GM12878 (cell line): ENCODE results near the gene HIP1. TPM values are rescaled to one million over a fixed set of nuclear protein-coding genes. Genes with fewer than 3 reads are reported as not detected.
A peak's percentile ranks its signal among the peaks of the same experiment; 100 is the strongest.

ENCODE experiments used
- BHLHE40 ChIP-seq, 2 experiments: fragments of 450-650 bp in 1 of 2; IDR thresholded peaks; 2 replicates each; pipeline ENCODE4 v1.6.1; 2011 to 2017; ENCODE audit warnings: low read depth in 2 of 2, borderline replicate concordance in 1 of 2, improper control_type of control experiment in 1 of 2, low read length in 1 of 2, mild to moderate bottlenecking in 1 of 2
- BMI1 ChIP-seq: fragments of 450-650 bp; IDR thresholded peaks from 2 replicates; pipeline ENCODE4 v1.6.1; 2016; ENCODE audit warnings: mild to moderate bottlenecking, moderate library complexity, borderline replicate concordance
- CBFB ChIP-seq: IDR thresholded peaks from 2 replicates; pipeline ENCODE4 v1.6.1; 2016; ENCODE audit warnings: antibody characterized with exemption, low read depth
- CBX3 ChIP-seq: fragments of 200-600 bp; sonication (generic); IDR thresholded peaks from 2 replicates; pipeline ENCODE4 v1.6.1; 2016; ENCODE audit warnings: low read depth, borderline replicate concordance
- CEBPB ChIP-seq, 2 experiments: fragments of 150-350 bp in 1 of 2; IDR thresholded peaks; 2 replicates each; pipeline ENCODE4 v1.6.1; 2012 to 2014; ENCODE audit warnings: low read depth in 2 of 2, low read length in 2 of 2, borderline replicate concordance in 1 of 2, inconsistent platforms in 1 of 2
- CHD1 ChIP-seq: IDR thresholded peaks from 2 replicates; pipeline ENCODE4 v1.6.1; 2012; ENCODE audit warnings: low read depth, low read length, improper control_type of control experiment
- EED ChIP-seq: sonication (generic); IDR thresholded peaks from 2 replicates; pipeline ENCODE4 v1.6.1; 2016; ENCODE audit warnings: antibody characterized with exemption, low read depth
- EP300 ChIP-seq, 2 experiments: fragments of 150-350 bp in 1 of 2; IDR thresholded peaks; 2 replicates each; pipeline ENCODE4 v1.6.1; 2011 to 2012; ENCODE audit warnings: low read depth in 2 of 2, low read length in 2 of 2, borderline replicate concordance in 1 of 2, improper control_type of control experiment in 1 of 2, inconsistent platforms in 1 of 2; ENCODE audit not compliant: control insufficient read depth in 1 of 2
- ETV6 ChIP-seq, 2 experiments: fragments of 450-650 bp in 1 of 2; IDR thresholded peaks in 1 of 2; conservative IDR thresholded peaks in 1 of 2; 2 replicates each; pipeline ENCODE4 v1.6.1; 2014; ENCODE audit warnings: antibody characterized with exemption in 1 of 2, borderline replicate concordance in 1 of 2, low read depth in 1 of 2, mild to moderate bottlenecking in 1 of 2, moderate library complexity in 1 of 2
- JUND ChIP-seq: IDR thresholded peaks from 2 replicates; pipeline ENCODE4 v1.6.1; 2012; ENCODE audit warnings: low read depth, mild to moderate bottlenecking, low read length, improper control_type of control experiment, moderate library complexity
- KDM1A ChIP-seq: fragments of 200-600 bp; sonication (generic); IDR thresholded peaks from 2 replicates; pipeline ENCODE4 v1.6.1; 2016; ENCODE audit warnings: borderline replicate concordance
- KLF5 ChIP-seq: fragments of 450-650 bp; IDR thresholded peaks from 2 replicates; pipeline ENCODE4 v1.6.1; 2014; ENCODE audit warnings: mild to moderate bottlenecking; ENCODE audit not compliant: partially characterized antibody
- MEF2A ChIP-seq: IDR thresholded peaks from 2 replicates; pipeline ENCODE4 v1.6.1; 2011; ENCODE audit warnings: low read depth, mild to moderate bottlenecking, low read length, moderate library complexity; ENCODE audit not compliant: insufficient read depth
- MEF2B ChIP-seq: fragments of 450-650 bp; IDR thresholded peaks from 2 replicates; pipeline ENCODE4 v1.6.1; 2018; ENCODE audit warnings: mild to moderate bottlenecking, moderate library complexity; ENCODE audit not compliant: partially characterized antibody, poor library complexity, severe bottlenecking
- NFIC ChIP-seq: IDR thresholded peaks from 2 replicates; pipeline ENCODE4 v1.6.1; 2012; ENCODE audit warnings: low read depth, mild to moderate bottlenecking, inconsistent platforms, low read length, moderate library complexity
- POLR2AphosphoS2 ChIP-seq: IDR thresholded peaks from 2 replicates; pipeline ENCODE4 v1.6.1; 2011; ENCODE audit warnings: low read depth, mild to moderate bottlenecking, low read length, improper control_type of control experiment, moderate library complexity
- RAD51 ChIP-seq: fragments of 450-650 bp; IDR thresholded peaks from 2 replicates; pipeline ENCODE4 v1.6.1; 2016; ENCODE audit warnings: moderate library complexity, mild to moderate bottlenecking, inconsistent platforms
- RBBP5 ChIP-seq: fragments of 200-600 bp; sonication (generic); conservative IDR thresholded peaks from 2 replicates; pipeline ENCODE4 v1.6.1; 2016
- RUNX3 ChIP-seq: IDR thresholded peaks from 2 replicates; pipeline ENCODE4 v1.6.1; 2012; ENCODE audit warnings: low read length, inconsistent platforms
- SREBF2 ChIP-seq: IDR thresholded peaks from 2 replicates; pipeline ENCODE4 v1.6.1; 2012; ENCODE audit warnings: mild to moderate bottlenecking, low read length
- polyA plus RNA-seq, 11 experiments: library from polyadenylated mRNA; depleted of rRNA in 4 of 11; unstranded in 6 of 11; stranded (reverse) in 5 of 11; fragments of >200 nt; fragmentation: Nextera tagmentation in 4 of 11; fragmentation: Illumina TruSeq in 1 of 11; extraction: Ambion mirVana in 4 of 11; extraction: Trizol in 1 of 11; gene quantifications; 1 replicate in 1 of 11; 2 replicates in 10 of 11; pipeline versions ENCODE4 v1.2.1 to v1.2.3, GENCODE V29; 2011 to 2016; ENCODE audit warnings: inconsistent platforms in 2 of 11, missing spikeins in 2 of 11, low read depth in 1 of 11
- total RNA-seq, 4 experiments: library from RNA; depleted of rRNA in 3 of 4; stranded (reverse); fragments of >200 nt in 3 of 4; fragmentation: Illumina TruSeq in 1 of 4; extraction: Trizol in 1 of 4; gene quantifications; 2 replicates each; pipeline versions ENCODE4 v1.2.1 to v1.2.3, GENCODE V29; 2013 to 2021
- TF ChIP-seq, protein P1 (sequence below): IDR thresholded peaks from 2 replicates; pipeline ENCODE4 v1.6.1; 2012; ENCODE audit warnings: improper control_type of control experiment, low read depth, low read length; ENCODE audit not compliant: insufficient replicate concordance
- TF ChIP-seq, protein P2 (sequence below): fragments of 450-650 bp; IDR thresholded peaks from 2 replicates; pipeline ENCODE4 v1.6.1; 2017; ENCODE audit warnings: mild to moderate bottlenecking
- TF ChIP-seq, protein P3 (sequence below): IDR thresholded peaks from 2 replicates; pipeline ENCODE4 v1.6.1; 2012; ENCODE audit warnings: low read depth, low read length, improper control_type of control experiment

HIP1 gene
- total and polyA plus RNA-seq, 10 of the 15 experiments (the other 5 are each of a cell fraction or from before 2014, with no cell fraction given), result 1.2 to 9.7 (median 3.2) TPM

DNA sequence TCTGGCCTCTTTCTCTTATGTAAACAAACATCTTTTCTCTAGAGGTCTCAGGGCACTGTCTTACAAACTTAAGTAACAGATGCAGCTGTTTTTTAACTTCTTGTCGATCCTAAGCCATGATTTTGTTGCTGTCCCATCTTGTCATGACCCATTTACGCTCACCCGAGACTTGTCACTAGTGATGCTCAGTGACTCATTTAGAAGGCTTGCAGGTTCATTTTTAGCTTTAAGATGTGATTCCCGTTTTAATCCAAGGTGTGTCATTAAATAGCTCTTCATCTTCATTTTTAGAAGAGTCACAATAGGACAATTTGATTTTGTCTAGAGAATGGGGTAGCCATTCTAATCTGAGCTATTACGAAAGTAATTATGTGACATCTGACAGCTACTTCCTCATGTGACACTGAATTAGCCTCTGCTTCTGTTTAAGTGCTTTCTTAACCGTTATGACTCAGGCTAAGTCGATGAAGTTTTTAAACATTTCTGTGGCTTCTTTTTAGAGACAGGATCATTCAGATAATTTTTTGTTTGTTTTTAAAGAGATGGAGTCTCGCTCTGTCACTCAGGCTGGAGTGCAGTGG, 203.9 kb downstream of the HIP1 start (continued):
- TF ChIP-seq, protein P1, sequence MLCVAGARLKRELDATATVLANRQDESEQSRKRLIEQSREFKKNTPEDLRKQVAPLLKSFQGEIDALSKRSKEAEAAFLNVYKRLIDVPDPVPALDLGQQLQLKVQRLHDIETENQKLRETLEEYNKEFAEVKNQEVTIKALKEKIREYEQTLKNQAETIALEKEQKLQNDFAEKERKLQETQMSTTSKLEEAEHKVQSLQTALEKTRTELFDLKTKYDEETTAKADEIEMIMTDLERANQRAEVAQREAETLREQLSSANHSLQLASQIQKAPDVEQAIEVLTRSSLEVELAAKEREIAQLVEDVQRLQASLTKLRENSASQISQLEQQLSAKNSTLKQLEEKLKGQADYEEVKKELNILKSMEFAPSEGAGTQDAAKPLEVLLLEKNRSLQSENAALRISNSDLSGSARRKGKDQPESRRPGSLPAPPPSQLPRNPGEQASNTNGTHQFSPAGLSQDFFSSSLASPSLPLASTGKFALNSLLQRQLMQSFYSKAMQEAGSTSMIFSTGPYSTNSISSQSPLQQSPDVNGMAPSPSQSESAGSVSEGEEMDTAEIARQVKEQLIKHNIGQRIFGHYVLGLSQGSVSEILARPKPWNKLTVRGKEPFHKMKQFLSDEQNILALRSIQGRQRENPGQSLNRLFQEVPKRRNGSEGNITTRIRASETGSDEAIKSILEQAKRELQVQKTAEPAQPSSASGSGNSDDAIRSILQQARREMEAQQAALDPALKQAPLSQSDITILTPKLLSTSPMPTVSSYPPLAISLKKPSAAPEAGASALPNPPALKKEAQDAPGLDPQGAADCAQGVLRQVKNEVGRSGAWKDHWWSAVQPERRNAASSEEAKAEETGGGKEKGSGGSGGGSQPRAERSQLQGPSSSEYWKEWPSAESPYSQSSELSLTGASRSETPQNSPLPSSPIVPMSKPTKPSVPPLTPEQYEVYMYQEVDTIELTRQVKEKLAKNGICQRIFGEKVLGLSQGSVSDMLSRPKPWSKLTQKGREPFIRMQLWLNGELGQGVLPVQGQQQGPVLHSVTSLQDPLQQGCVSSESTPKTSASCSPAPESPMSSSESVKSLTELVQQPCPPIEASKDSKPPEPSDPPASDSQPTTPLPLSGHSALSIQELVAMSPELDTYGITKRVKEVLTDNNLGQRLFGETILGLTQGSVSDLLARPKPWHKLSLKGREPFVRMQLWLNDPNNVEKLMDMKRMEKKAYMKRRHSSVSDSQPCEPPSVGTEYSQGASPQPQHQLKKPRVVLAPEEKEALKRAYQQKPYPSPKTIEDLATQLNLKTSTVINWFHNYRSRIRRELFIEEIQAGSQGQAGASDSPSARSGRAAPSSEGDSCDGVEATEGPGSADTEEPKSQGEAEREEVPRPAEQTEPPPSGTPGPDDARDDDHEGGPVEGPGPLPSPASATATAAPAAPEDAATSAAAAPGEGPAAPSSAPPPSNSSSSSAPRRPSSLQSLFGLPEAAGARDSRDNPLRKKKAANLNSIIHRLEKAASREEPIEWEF, result no peak
- TF ChIP-seq RAD51, result peak; percentile 91
- no peak for TF ChIP-seq EED
- TF ChIP-seq ETV6 (conservative IDR thresholded peaks at IDR 0.05 in 1 of 2, IDR thresholded peaks at IDR 0.05 in 1 of 2; ENCODE audit: borderline replicate concordance in 1 of 2, low read depth in 1 of 2), result peak in 1 of 2 experiments; percentile 82; a peak in 1 of 4 replicates
- TF ChIP-seq JUND, result 0 out of 2 replicates have a peak, but pooled peaks have one; percentile 54
- peak; percentile 65; the same call in 1 of the 2 replicates for TF ChIP-seq NFIC
- peak; percentile 44; the same call in 1 of the 2 replicates for TF ChIP-seq BMI1
- no peak for TF ChIP-seq SREBF2
- TF ChIP-seq, protein P2, sequence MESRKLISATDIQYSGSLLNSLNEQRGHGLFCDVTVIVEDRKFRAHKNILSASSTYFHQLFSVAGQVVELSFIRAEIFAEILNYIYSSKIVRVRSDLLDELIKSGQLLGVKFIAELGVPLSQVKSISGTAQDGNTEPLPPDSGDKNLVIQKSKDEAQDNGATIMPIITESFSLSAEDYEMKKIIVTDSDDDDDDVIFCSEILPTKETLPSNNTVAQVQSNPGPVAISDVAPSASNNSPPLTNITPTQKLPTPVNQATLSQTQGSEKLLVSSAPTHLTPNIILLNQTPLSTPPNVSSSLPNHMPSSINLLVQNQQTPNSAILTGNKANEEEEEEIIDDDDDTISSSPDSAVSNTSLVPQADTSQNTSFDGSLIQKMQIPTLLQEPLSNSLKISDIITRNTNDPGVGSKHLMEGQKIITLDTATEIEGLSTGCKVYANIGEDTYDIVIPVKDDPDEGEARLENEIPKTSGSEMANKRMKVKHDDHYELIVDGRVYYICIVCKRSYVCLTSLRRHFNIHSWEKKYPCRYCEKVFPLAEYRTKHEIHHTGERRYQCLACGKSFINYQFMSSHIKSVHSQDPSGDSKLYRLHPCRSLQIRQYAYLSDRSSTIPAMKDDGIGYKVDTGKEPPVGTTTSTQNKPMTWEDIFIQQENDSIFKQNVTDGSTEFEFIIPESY, result no peak
- TF ChIP-seq KLF5, result no peak
- TF ChIP-seq POLR2AphosphoS2, result no peak
- no peak for TF ChIP-seq RBBP5
- TF ChIP-seq MEF2B, result peak; percentile 19
- TF ChIP-seq CHD1, result no peak
- TF ChIP-seq, protein P3, sequence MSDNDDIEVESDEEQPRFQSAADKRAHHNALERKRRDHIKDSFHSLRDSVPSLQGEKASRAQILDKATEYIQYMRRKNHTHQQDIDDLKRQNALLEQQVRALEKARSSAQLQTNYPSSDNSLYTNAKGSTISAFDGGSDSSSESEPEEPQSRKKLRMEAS, result no peak
- no peak for TF ChIP-seq MEF2A
- no peak for TF ChIP-seq CBX3
- TF ChIP-seq CBFB, result no peak
- no peak for TF ChIP-seq KDM1A
- peak; percentile 20 to 62; a peak in 1 of 4 replicates for TF ChIP-seq EP300 (IDR thresholded peaks at IDR 0.05; ENCODE audit: borderline replicate concordance in 1 of 2, control insufficient read depth in 1 of 2, low read depth in 2 of 2, low read length in 2 of 2)
- TF ChIP-seq RUNX3, result peak; percentile 59; the same call in 1 of the 2 replicates
- TF ChIP-seq CEBPB (IDR thresholded peaks at IDR 0.05; ENCODE audit: borderline replicate concordance in 1 of 2, low read depth in 2 of 2, low read length in 2 of 2), result no peak
- TF ChIP-seq BHLHE40 (IDR thresholded peaks at IDR 0.05; ENCODE audit: borderline replicate concordance in 1 of 2, low read depth in 2 of 2, low read length in 1 of 2), result peak; percentile 68 to 78
